MCF 10A (cell line): ENCODE data around the gene EHMT2. TPM values are rescaled to one million over a fixed set of nuclear protein-coding genes. Genes with fewer than 3 reads are reported as not detected.

Experiments used
- BruUV-seq: library from RNA; stranded (reverse); fragments of 400-500 nt; replicated peaks from 2 replicates; lab custom pipeline; 2021; lab: Mats Ljungman, UMichigan
- CTCF ChIA-PET: fragments of 300-600 bp; sonication (Branson Sonifier 250); formaldehyde crosslinking; extraction: SDS; loops from one replicate; lab custom pipeline; 2021; ENCODE audit warnings: antibody characterized with exemption, inconsistent platforms; lab: Yijun Ruan, JAX
- POLR2A ChIA-PET: fragments of 300-600, 350-650 bp; sonication (Branson Sonifier 250); formaldehyde crosslinking; extraction: SDS; loops from one replicate; lab custom pipeline; 2020; ENCODE audit warnings: antibody characterized with exemption, inconsistent platforms; lab: Yijun Ruan, JAX
- DNase-seq: peaks from one replicate; pipeline ENCODE4 v3.0.0-alpha.2; 2018; ENCODE audit not compliant: unreplicated experiment
- H3K27ac Mint-ChIP-seq: one replicate; pipeline ENCODE4 v1.8.0; 2022; ENCODE audit warnings: mild to moderate bottlenecking, low read depth, mixed read lengths; ENCODE audit not compliant: unreplicated experiment
- H3K27me3 Mint-ChIP-seq: one replicate; pipeline ENCODE4 v1.8.0; 2022; ENCODE audit warnings: mixed read lengths; ENCODE audit not compliant: insufficient read depth, unreplicated experiment
- H3K36me3 Mint-ChIP-seq: one replicate; pipeline ENCODE4 v1.8.0; 2022; ENCODE audit warnings: mild to moderate bottlenecking, moderate library complexity, mixed read lengths; ENCODE audit not compliant: insufficient read depth, unreplicated experiment
- H3K4me1 Mint-ChIP-seq: one replicate; pipeline ENCODE4 v1.8.0; 2022; ENCODE audit warnings: mixed read lengths; ENCODE audit not compliant: insufficient read depth, unreplicated experiment
- H3K4me3 Mint-ChIP-seq: one replicate; pipeline ENCODE4 v1.8.0; 2022; ENCODE audit warnings: mild to moderate bottlenecking, moderate library complexity, mixed read lengths; ENCODE audit not compliant: unreplicated experiment
- H3K9me3 Mint-ChIP-seq: one replicate; pipeline ENCODE4 v1.8.0; 2022; ENCODE audit warnings: mixed read lengths; ENCODE audit not compliant: unreplicated experiment
- intact Hi-C: fragments of 100-400 bp; cut with micrococcal nuclease; formaldehyde crosslinking; loops from 2 replicates; pipeline ENCODE4 v1.14.1; 2022
- total RNA-seq: library from RNA; stranded (reverse); gene quantifications from 2 replicates; pipeline ENCODE4 v1.2.3, GENCODE V29; 2022
- TF ChIP-seq, protein P1 (sequence below): fragments of 200-600 bp; IDR thresholded peaks from one replicate; pipeline ENCODE4 v1.8.0; 2022; ENCODE audit warnings: antibody characterized with exemption, mild to moderate bottlenecking; ENCODE audit not compliant: unreplicated experiment

EHMT2 gene
- total RNA-seq, 1 experiment from 2014 or later, result 20.2 TPM

DNA sequence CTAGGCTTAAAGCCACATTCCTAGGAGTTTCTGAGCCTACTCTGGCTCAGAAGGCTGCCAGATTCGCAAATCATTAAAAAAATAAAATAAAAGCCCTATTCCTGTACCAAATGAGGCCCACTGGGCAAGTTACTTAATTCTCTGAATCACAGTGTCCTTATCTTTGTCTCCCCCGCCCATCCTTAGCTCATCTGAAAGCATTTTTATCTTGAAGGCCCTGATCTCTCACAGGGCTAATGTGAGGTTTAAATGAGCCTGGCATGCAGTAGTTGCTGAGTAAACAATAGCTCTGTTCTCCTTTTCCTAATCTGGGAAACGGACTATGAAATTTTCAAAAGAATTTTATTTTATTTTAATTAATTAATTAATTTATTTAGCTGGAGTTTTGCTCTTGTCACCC, 6.5 kb upstream of the EHMT2 start:
- DNase-seq, result no peak
- Mint-ChIP-seq H3K4me3 (no peak overlapping the region), H3K36me3 (peaks cover 10% of the 10 kb centered on the region), H3K9me3 (no peaks in the 10 kb centered on the region), H3K27me3 (no peaks in the 10 kb centered on the region), H3K4me1 (peaks cover 23% of the 10 kb centered on the region), H3K27ac (no peak overlapping the region)
- intact Hi-C loops, result no loop called here
- CTCF ChIA-PET, result interaction anchor here (1.2 kb wide), 1 partner anchor 48 kb away, joined by 6 read pairs; no protein-coding TSS in a partner anchor
- TF ChIP-seq, protein P1, sequence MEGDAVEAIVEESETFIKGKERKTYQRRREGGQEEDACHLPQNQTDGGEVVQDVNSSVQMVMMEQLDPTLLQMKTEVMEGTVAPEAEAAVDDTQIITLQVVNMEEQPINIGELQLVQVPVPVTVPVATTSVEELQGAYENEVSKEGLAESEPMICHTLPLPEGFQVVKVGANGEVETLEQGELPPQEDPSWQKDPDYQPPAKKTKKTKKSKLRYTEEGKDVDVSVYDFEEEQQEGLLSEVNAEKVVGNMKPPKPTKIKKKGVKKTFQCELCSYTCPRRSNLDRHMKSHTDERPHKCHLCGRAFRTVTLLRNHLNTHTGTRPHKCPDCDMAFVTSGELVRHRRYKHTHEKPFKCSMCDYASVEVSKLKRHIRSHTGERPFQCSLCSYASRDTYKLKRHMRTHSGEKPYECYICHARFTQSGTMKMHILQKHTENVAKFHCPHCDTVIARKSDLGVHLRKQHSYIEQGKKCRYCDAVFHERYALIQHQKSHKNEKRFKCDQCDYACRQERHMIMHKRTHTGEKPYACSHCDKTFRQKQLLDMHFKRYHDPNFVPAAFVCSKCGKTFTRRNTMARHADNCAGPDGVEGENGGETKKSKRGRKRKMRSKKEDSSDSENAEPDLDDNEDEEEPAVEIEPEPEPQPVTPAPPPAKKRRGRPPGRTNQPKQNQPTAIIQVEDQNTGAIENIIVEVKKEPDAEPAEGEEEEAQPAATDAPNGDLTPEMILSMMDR, result no peak
- POLR2A ChIA-PET, result interaction anchor here (0.6 to 2.8 kb wide), 6 partner anchors 14 to 77 kb away, joined by 3 to 23 read pairs (median 4); partner anchors contain the start of genes DXO, HSPA1B, NELFE and SKIC2
- no TSS peak for BruUV-seq

DNA sequence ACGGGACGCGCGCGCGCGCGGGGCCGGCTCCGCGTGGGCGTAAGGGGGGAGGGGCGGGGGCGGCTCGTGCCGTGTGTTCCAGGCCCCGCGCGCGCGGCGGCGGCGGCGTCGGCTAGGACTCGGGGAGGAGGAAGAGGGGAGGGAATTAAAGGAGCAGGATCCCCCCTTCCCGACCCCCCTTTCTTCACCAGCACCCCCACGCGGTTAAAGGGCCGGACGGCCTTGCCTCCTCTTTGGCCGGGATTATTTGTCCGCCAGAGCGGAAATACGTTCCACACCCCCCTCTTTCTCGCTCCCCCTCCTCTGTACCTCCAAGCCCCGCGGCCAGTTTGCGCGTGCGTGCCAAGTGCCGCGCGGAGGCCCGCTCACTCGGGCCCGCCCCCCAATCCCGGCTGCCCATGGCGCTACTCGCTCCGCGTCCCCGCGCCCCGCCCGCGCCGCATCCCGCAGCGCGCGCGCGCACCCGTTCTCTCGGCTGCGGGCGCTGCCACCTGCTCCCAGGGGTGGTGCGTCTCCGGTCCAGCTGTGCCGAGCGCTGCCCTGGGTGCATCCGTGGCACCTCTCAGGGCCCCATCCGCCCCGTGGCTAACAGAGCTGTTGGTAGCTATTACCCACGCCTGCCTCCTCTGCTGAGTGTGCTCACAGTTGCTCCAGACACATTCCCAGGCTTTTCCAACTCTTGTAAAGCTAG, 4.6 kb upstream of the EHMT2 start, which contains the start of gene ZBTB12:
Gene ZBTB12, minus strand, starts transcription at position 134 of the 691 bp plus-strand sequence. CDS start 781 bp downstream, outside the sequence.
- Mint-ChIP-seq H3K27me3 (no peaks in the 10 kb centered on the region), H3K4me1 (peaks cover 24% of the 10 kb centered on the region), H3K9me3 (no peaks in the 10 kb centered on the region), H3K27ac (peak within 1 kb of the TSS; percentile 33), H3K36me3 (peaks cover 10% of the 10 kb centered on the region), H3K4me3 (peak within 1 kb of the TSS; percentile 67)
- ChIA-PET CTCF (interaction anchor here (0.6 to 1.4 kb wide), 4 partner anchors 48 to 132 kb away, joined by 3 to 8 read pairs (median 4); no protein-coding TSS in a partner anchor), POLR2A (interaction anchor here (0.9 to 2.8 kb wide), 15 partner anchors 11 to 231 kb away, joined by 3 to 23 read pairs (median 3); partner anchors contain the start of genes ABHD16A, CFB and DXO)
- peak; percentile 93 for DNase-seq
- BruUV-seq, result no TSS peak
- TF ChIP-seq, protein P1, result no peak
- intact Hi-C loops, result loop anchor here (1.0 kb wide), 1 partner anchor 50 kb away; no protein-coding TSS in a partner anchor

DNA sequence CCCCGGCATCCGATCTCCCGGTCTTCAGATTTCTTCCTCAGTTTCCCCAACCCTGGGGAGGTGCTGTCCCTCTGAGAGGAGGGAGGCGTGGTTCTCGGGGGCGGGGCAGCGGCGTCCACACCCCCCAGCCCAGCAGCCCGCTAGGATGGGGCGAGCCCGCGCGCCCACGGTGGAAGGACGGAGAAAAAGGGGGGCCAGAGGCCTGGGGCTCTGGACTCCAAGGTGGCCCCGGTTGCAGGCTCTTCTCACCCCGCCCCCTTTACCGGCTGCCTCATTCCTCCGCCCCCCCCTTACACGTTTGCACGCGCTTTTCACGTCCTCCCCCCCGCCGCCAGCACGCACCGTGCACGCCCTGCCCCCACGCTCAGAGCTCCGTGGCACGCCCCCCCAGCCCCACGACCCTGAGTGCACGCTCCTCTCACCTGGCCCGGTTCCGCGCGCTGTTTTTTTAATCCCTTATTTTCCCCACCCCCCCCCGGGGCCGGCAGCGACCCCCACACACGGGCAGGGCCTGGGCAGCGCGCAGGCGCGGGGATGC, 4.0 kb upstream of the EHMT2 start:
- Mint-ChIP-seq H3K4me3 (peak overlapping the region; percentile 67), H3K36me3 (peaks cover 15% of the 10 kb centered on the region), H3K9me3 (no peaks in the 10 kb centered on the region), H3K4me1 (peaks cover 24% of the 10 kb centered on the region), H3K27me3 (no peaks in the 10 kb centered on the region), H3K27ac (peak overlapping the region; percentile 33)
- TF ChIP-seq, protein P1, result no peak
- ChIA-PET CTCF (no interaction called here), POLR2A (interaction anchor here (1.2 to 2.2 kb wide), 7 partner anchors 21 to 198 kb away, joined by 3 to 9 read pairs (median 5); partner anchors contain the start of genes ABHD16A, DXO and LSM2)
- peak; percentile 33 for DNase-seq
- BruUV-seq, result no TSS peak
- intact Hi-C loops, result no loop called here
